Renal pelvis (tissue), 4 donors: ENCODE measurements around the gene SEZ6L. TPM values are rescaled to one million over a fixed set of nuclear protein-coding genes. Genes with fewer than 3 reads are reported as not detected.

ENCODE experiments used
- DNase-seq: peaks from one replicate; pipeline ENCODE4 v3.0.0-alpha.2; 2013
- polyA plus RNA-seq, 3 donors: library from polyadenylated mRNA; unstranded; fragments of 120-200 nt; gene quantifications; one replicate each; pipeline ENCODE4 v1.2.1, GENCODE V29; 2013; ENCODE audit not compliant: insufficient read length in 3 of 3

The SEZ6L gene
- polyA plus RNA-seq, 3 donors: 0.06 to 0.30 (median 0.26) TPM

GRCh38 chr22:26418620-26419019 is 249.4 kb downstream of the SEZ6L start:
- DNase-seq: no peak

GRCh38 chr22:26426924-26427323 is 257.7 kb downstream of the SEZ6L start:
- DNase-seq: no peak

GRCh38 chr22:26428515-26429457 is 259.5 kb downstream of the SEZ6L start, which contains the start of gene ASPHD2:
TSS of gene ASPHD2 (plus strand) at chr22:26429260. CDS start at chr22:26433616, 4,356 bp downstream.
- DNase-seq: peak; percentile 37

GRCh38 chr22:26429458-26430286 is 260.4 kb downstream of the SEZ6L start:
- no peak for DNase-seq

GRCh38 chr22:26430600-26430999 is 261.3 kb downstream of the SEZ6L start:
- DNase-seq: no peak

GRCh38 chr22:26431261-26431995 is 262.2 kb downstream of the SEZ6L start:
- DNase-seq: no peak

- no peak for DNase-seq
Observed at GRCh38 chr22:26432619-26433311, 263.5 kb downstream of the SEZ6L start.
